ENCODE data around the gene HDAC9.

HDAC9 gene

GRCh38 chr7:18573410-18574234 lies 78.1 kb downstream of the HDAC9 start:
- peak in 1 of 42 donors; percentile 13 for DNase-seq
- intact Hi-C loops (cut with DNase I): loop anchor here (10.0 kb wide), 1 partner anchor 219 kb away; no protein-coding TSS in a partner anchor

- intact Hi-C loops (cut with DNase I): loop anchor here (10.0 kb wide), 1 partner anchor 219 kb away; no protein-coding TSS in a partner anchor
- no peak for DNase-seq
Observed at GRCh38 chr7:18574235-18574540, 78.6 kb downstream of the HDAC9 start.

- DNase-seq: no peak
- intact Hi-C loops (cut with DNase I): loop anchor here (10.0 kb wide), 1 partner anchor 220 kb away; no protein-coding TSS in a partner anchor
Observed at GRCh38 chr7:18574676-18575075, 79.1 kb downstream of the HDAC9 start.

GRCh38 chr7:18575622-18576572 lies 80.3 kb downstream of the HDAC9 start:
- DNase-seq: no peak
- intact Hi-C loops (cut with DNase I): loop anchor here (10.0 kb wide), 1 partner anchor 221 kb away; no protein-coding TSS in a partner anchor

- DNase-seq: no peak
- intact Hi-C loops (cut with DNase I): loop anchor here (10.0 kb wide), 1 partner anchor 222 kb away; no protein-coding TSS in a partner anchor
Observed at GRCh38 chr7:18577096-18577771, 81.7 kb downstream of the HDAC9 start.

- intact Hi-C loops (cut with DNase I): loop anchor here (10.0 kb wide), 1 partner anchor 225 kb away; no protein-coding TSS in a partner anchor
- DNase-seq: no peak
Observed at GRCh38 chr7:18579698-18580097, 84.1 kb downstream of the HDAC9 start.

- peak in 2 of 42 donors; percentile 8 to 18 for DNase-seq
- intact Hi-C loops (cut with DNase I): no loop called here
Observed at GRCh38 chr7:18580950-18581349, 85.4 kb downstream of the HDAC9 start.

GRCh38 chr7:18583305-18583704 lies 87.8 kb downstream of the HDAC9 start:
- intact Hi-C loops (cut with DNase I): no loop called here
- DNase-seq: no peak

- no peak for DNase-seq
- intact Hi-C loops (cut with DNase I): no loop called here
Observed at GRCh38 chr7:18590241-18590640, 94.7 kb downstream of the HDAC9 start.

- DNase-seq: no peak
- intact Hi-C loops (cut with DNase I): no loop called here
Observed at GRCh38 chr7:18590744-18591340, 95.3 kb downstream of the HDAC9 start.

GRCh38 chr7:18593602-18594279 lies 98.2 kb downstream of the HDAC9 start:
- intact Hi-C loops (cut with DNase I): no loop called here

GRCh38 chr7:18597754-18598153 lies 102.2 kb downstream of the HDAC9 start:
- DNase-seq: no peak
- intact Hi-C loops (cut with DNase I): no loop called here

More at GRCh38 chr7:18593602-18594279, 98.2 kb downstream of the HDAC9 start:
- no peak for DNase-seq

GRCh38 chr7:18607025-18607424 lies 111.5 kb downstream of the HDAC9 start:
- no peak for DNase-seq
- intact Hi-C loops (cut with DNase I): no loop called here

GRCh38 chr7:18610331-18610948 lies 114.9 kb downstream of the HDAC9 start:
- intact Hi-C loops (cut with DNase I): no loop called here
- DNase-seq: peak in 3 of 42 donors; percentile 3 to 16 (median 16)

- intact Hi-C loops (cut with DNase I): no loop called here
- no peak for DNase-seq
Observed at GRCh38 chr7:18614841-18615240, 119.3 kb downstream of the HDAC9 start.

- intact Hi-C loops (cut with DNase I): no loop called here
- no peak for DNase-seq
Observed at GRCh38 chr7:18619311-18619710, 123.8 kb downstream of the HDAC9 start.

- no peak for DNase-seq
- intact Hi-C loops (cut with DNase I): no loop called here
Observed at GRCh38 chr7:18623389-18623788, 127.8 kb downstream of the HDAC9 start.

GRCh38 chr7:18624459-18624858 lies 128.9 kb downstream of the HDAC9 start:
- DNase-seq: no peak
- intact Hi-C loops (cut with DNase I): no loop called here
